OCI-LY7 (cell line): Measurements from ENCODE around the gene PTH1R.

Source experiments
- CTCF ChIP-seq: fragments of 200-600 bp; sonication (generic); conservative IDR thresholded peaks from 2 replicates; pipeline ENCODE4 v1.5.1; 2014; ENCODE audit warnings: mild to moderate bottlenecking, antibody characterized with exemption, low read length, moderate library complexity, mixed read lengths
- EZH2phosphoT487 ChIP-seq: fragments of 200-600 bp; sonication (generic); IDR thresholded peaks from 2 replicates; pipeline ENCODE4 v1.6.1; 2018; ENCODE audit warnings: low read depth, borderline replicate concordance, mild to moderate bottlenecking, mixed run types, antibody characterized with exemption, low read length, moderate library complexity, mixed read lengths

GRCh38 chr3:46887980-46888494 lies 10.5 kb downstream of the PTH1R start:
- TF ChIP-seq CTCF (no peak), EZH2phosphoT487 (no peak)
